Measurements from ENCODE around the gene SPRED2. TPM values are rescaled to one million over a fixed set of nuclear protein-coding genes. Genes with fewer than 3 reads are reported as not detected.
"Not testable (repeated sequence)": the region's sequence is repeated elsewhere in the genome, so short reads cannot be mapped to it uniquely, and the experiment has no call there.

Gene SPRED2
- total and polyA plus RNA-seq, 4 donors, result 10.6 to 38.7 (median 23.8) TPM

DNA sequence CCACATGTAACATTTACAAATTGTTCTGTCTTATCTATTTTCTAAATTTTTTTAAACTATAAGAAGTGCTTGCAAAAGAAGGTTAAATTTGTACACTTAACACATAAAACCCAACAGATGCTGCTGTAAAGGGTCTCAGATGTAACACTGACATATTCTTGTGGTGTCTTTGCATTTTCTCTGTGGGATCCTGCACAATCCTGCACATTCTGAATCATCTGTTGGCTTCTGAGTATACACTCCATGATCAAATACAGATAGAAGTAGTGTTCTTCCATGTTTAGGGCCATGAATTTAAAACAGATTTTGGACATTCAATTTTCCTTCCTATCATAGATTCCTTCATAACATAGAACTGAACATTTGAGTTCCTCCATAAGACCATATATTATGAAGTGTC is 89.0 kb downstream of the SPRED2 start:
- no peak for DNase-seq (ENCODE audit: low read depth in 4 of 6, low spot score in 6 of 6)
- Histone ChIP-seq H3K4me3 (ENCODE audit: low read depth, low read length) (no peak overlapping the region), H3K27ac (ENCODE audit: low read depth, low read length) (no peak overlapping the region), H3K27me3 (ENCODE audit: control insufficient read depth, insufficient read depth, low read length) (no peaks in the 10 kb centered on the region), H3K4me1 (ENCODE audit: control insufficient read depth, insufficient read depth, low read length) (no peaks in the 10 kb centered on the region), H3K9me3 (ENCODE audit: control insufficient read depth, insufficient read depth, low read length) (no peaks in the 10 kb centered on the region), H3K36me3 (ENCODE audit: control insufficient read depth, insufficient read depth, low read length) (peaks cover 5% of the 10 kb centered on the region)

DNA sequence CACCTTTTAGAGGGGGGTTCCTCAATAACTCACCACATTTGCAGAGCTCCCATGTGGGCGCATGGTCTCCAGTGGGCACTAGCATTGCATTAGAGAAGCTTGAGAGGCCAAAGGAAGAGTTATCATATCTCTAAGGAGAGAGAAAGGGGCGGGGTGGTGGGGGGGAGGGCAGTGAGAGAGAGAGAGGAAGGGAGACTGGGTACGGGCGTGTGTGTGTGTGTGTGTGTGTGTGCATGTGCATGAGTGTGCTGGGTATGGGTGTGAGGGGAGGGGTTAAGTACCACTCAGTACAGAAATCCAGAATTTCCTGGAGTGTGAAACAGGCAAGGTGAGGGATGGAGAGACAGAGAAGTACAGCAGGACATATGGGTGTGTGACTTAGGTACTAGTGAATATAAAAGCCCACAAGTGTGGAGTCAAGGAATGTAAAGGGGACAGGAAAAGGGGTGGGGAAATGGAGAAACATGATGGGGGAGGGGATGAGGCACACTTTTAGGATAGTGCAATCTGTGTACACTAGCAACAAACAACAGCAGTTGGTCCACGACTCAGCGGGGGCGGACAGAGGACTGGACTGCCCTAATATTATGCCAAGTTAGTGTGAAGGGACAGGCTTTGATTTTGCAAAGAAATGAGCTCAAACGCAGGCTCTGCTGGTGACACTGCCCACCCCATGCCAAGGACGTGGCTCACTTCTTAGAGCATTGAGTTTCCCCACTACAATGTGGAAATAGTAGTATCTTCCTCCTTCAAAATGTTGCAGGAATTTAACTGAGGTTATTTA is 91.3 kb downstream of the SPRED2 start:
- H3K36me3 ChIP-seq (ENCODE audit: control insufficient read depth, insufficient read depth, low read length), result peaks cover 5% of the 10 kb centered on the region
- no peaks in the 10 kb centered on the region for H3K27me3 ChIP-seq (ENCODE audit: control insufficient read depth, insufficient read depth, low read length)
- no peaks in the 10 kb centered on the region for H3K4me1 ChIP-seq (ENCODE audit: control insufficient read depth, insufficient read depth, low read length)
- H3K9me3 ChIP-seq (ENCODE audit: control insufficient read depth, insufficient read depth, low read length), result peaks cover 2% of the 10 kb centered on the region
- WGBS (ENCODE audit: insufficient coverage), result 91% methylated on average over 6 of the region's 9 CpGs
- no peak for DNase-seq (ENCODE audit: low read depth in 4 of 6, low spot score in 6 of 6)
- H3K4me3 ChIP-seq (ENCODE audit: low read depth, low read length), result no peak overlapping the region
- no peak overlapping the region for H3K27ac ChIP-seq (ENCODE audit: low read depth, low read length)

DNA sequence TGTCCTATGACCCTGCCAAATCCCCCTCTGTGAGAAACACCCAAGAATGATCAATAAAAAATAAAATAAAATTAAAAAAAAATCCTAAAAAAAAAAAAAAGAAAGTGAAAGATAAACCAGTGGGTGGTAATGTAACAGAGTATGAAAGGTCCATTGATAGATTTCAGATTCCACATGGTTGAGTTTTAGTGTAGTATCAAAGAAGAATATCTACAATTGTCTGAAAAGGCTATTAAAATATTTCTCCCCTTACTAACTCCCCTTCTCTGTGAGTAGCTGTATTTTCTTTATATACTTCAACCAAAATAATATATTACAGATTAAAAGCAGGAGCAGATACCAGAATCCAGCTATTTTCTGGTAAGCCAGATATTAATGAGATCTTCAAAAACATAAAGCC is 92.8 kb downstream of the SPRED2 start:
- H3K4me3 ChIP-seq (ENCODE audit: low read depth, low read length), result no peak overlapping the region
- no peaks in the 10 kb centered on the region for H3K27me3 ChIP-seq (ENCODE audit: control insufficient read depth, insufficient read depth, low read length)
- peaks cover 5% of the 10 kb centered on the region for H3K36me3 ChIP-seq (ENCODE audit: control insufficient read depth, insufficient read depth, low read length)
- H3K27ac ChIP-seq (ENCODE audit: low read depth, low read length), result no peak overlapping the region
- DNase-seq (ENCODE audit: low read depth in 4 of 6, low spot score in 6 of 6), result no peak
- no peaks in the 10 kb centered on the region for H3K4me1 ChIP-seq (ENCODE audit: control insufficient read depth, insufficient read depth, low read length)
- H3K9me3 ChIP-seq (ENCODE audit: control insufficient read depth, insufficient read depth, low read length), result peaks cover 2% of the 10 kb centered on the region

- not testable (repeated sequence) for H3K27ac ChIP-seq (ENCODE audit: low read depth, low read length); H3K4me3 ChIP-seq (ENCODE audit: low read depth, low read length); DNase-seq (ENCODE audit: low read depth in 4 of 6, low spot score in 6 of 6); H3K36me3 ChIP-seq (ENCODE audit: control insufficient read depth, insufficient read depth, low read length); H3K27me3 ChIP-seq (ENCODE audit: control insufficient read depth, insufficient read depth, low read length); H3K9me3 ChIP-seq (ENCODE audit: control insufficient read depth, insufficient read depth, low read length); H3K4me1 ChIP-seq (ENCODE audit: control insufficient read depth, insufficient read depth, low read length)
- WGBS (ENCODE audit: insufficient coverage), result 100% methylated on average over 3 of the region's 39 CpGs
Measured at GRCh38 chr2:65338830-65339495, 93.4 kb downstream of the SPRED2 start.

GRCh38 chr2:65337915-65338314 is 94.5 kb downstream of the SPRED2 start:
- H3K27me3 ChIP-seq (ENCODE audit: control insufficient read depth, insufficient read depth, low read length); DNase-seq (ENCODE audit: low read depth in 4 of 6, low spot score in 6 of 6); H3K27ac ChIP-seq (ENCODE audit: low read depth, low read length); H3K9me3 ChIP-seq (ENCODE audit: control insufficient read depth, insufficient read depth, low read length); H3K4me3 ChIP-seq (ENCODE audit: low read depth, low read length); H3K4me1 ChIP-seq (ENCODE audit: control insufficient read depth, insufficient read depth, low read length); H3K36me3 ChIP-seq (ENCODE audit: control insufficient read depth, insufficient read depth, low read length): not testable (repeated sequence)
- no CpG with 5 or more reads among the region's 11 CpGs for WGBS (ENCODE audit: insufficient coverage)

GRCh38 chr2:65334714-65335113 is 97.7 kb downstream of the SPRED2 start:
- peaks cover 2% of the 10 kb centered on the region for H3K9me3 ChIP-seq (ENCODE audit: control insufficient read depth, insufficient read depth, low read length)
- H3K4me3 ChIP-seq (ENCODE audit: low read depth, low read length), result no peak overlapping the region
- no peaks in the 10 kb centered on the region for H3K27me3 ChIP-seq (ENCODE audit: control insufficient read depth, insufficient read depth, low read length)
- no CpG with 5 or more reads among the region's 4 CpGs for WGBS (ENCODE audit: insufficient coverage)
- no peaks in the 10 kb centered on the region for H3K4me1 ChIP-seq (ENCODE audit: control insufficient read depth, insufficient read depth, low read length)
- no peak overlapping the region for H3K27ac ChIP-seq (ENCODE audit: low read depth, low read length)
- peaks cover 3% of the 10 kb centered on the region for H3K36me3 ChIP-seq (ENCODE audit: control insufficient read depth, insufficient read depth, low read length)
- DNase-seq (ENCODE audit: low read depth in 4 of 6, low spot score in 6 of 6), result no peak

GRCh38 chr2:65331336-65332025 is 100.9 kb downstream of the SPRED2 start:
- WGBS (ENCODE audit: insufficient coverage), result 77% methylated on average over 3 of the region's 7 CpGs
- Histone ChIP-seq H3K27ac (ENCODE audit: low read depth, low read length) (no peak overlapping the region), H3K4me3 (ENCODE audit: low read depth, low read length) (no peak overlapping the region), H3K9me3 (ENCODE audit: control insufficient read depth, insufficient read depth, low read length) (no peaks in the 10 kb centered on the region), H3K4me1 (ENCODE audit: control insufficient read depth, insufficient read depth, low read length) (no peaks in the 10 kb centered on the region), H3K36me3 (ENCODE audit: control insufficient read depth, insufficient read depth, low read length) (peaks cover 3% of the 10 kb centered on the region), H3K27me3 (ENCODE audit: control insufficient read depth, insufficient read depth, low read length) (no peaks in the 10 kb centered on the region)
- peak in 1 of 6 donors; percentile 88 for DNase-seq (ENCODE audit: low read depth in 4 of 6, low spot score in 6 of 6)

DNA sequence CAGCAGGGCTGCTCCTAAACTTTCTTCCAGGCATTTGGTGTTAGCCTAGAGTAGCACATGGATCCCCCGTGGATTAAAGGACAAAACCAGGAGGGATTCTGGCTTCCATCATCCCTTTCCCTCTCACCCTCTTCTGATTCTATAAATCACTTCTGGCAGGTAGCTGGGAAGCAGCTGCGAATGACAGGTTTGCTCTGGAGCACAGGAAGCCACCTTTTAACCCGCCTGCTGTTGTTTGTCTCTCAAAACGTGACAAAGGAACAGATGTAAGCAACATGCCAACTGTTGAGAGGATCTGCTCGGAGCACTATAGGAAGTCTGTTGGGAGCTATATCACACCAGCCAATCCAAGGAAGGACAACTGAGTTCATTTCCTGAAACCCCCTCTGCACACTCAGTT is 102.9 kb downstream of the SPRED2 start:
- Histone ChIP-seq H3K36me3 (ENCODE audit: control insufficient read depth, insufficient read depth, low read length) (peaks cover 3% of the 10 kb centered on the region), H3K4me3 (ENCODE audit: low read depth, low read length) (no peak overlapping the region), H3K27me3 (ENCODE audit: control insufficient read depth, insufficient read depth, low read length) (no peaks in the 10 kb centered on the region), H3K27ac (ENCODE audit: low read depth, low read length) (no peak overlapping the region), H3K4me1 (ENCODE audit: control insufficient read depth, insufficient read depth, low read length) (no peaks in the 10 kb centered on the region), H3K9me3 (ENCODE audit: control insufficient read depth, insufficient read depth, low read length) (no peaks in the 10 kb centered on the region)
- WGBS (ENCODE audit: insufficient coverage), result 50% methylated on average over 5 of the region's 5 CpGs
- DNase-seq (ENCODE audit: low read depth in 4 of 6, low spot score in 6 of 6), result peak in 1 of 6 donors; percentile 20

DNA sequence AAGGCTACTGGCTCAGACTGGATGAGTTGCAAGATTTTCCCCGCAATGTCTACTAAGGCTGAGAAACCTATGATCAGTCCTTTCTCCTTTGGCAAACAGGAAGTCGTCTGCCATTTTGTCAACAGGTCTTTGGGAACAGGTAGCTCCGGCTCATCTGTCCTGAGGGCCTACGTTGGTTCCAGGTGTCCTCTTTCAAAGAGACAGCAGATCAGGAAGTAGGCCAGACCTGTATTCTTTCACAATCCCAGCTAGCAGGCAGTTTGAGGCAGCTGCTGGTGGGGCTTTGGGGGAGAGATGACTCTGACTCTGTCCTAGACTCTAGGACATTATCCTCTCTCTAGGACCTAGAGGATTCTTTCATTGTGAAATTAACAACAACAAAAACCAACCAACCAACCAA is 106.1 kb downstream of the SPRED2 start:
- no peaks in the 10 kb centered on the region for H3K27me3 ChIP-seq (ENCODE audit: control insufficient read depth, insufficient read depth, low read length)

More for the DNA sequence above, 106.1 kb downstream of the SPRED2 start:
- no peak overlapping the region for H3K4me3 ChIP-seq (ENCODE audit: low read depth, low read length)
- no peaks in the 10 kb centered on the region for H3K36me3 ChIP-seq (ENCODE audit: control insufficient read depth, insufficient read depth, low read length)
- 97% methylated on average over 4 of the region's 4 CpGs for WGBS (ENCODE audit: insufficient coverage)
- H3K27ac ChIP-seq (ENCODE audit: low read depth, low read length), result no peak overlapping the region
- no peaks in the 10 kb centered on the region for H3K4me1 ChIP-seq (ENCODE audit: control insufficient read depth, insufficient read depth, low read length)
- H3K9me3 ChIP-seq (ENCODE audit: control insufficient read depth, insufficient read depth, low read length), result no peaks in the 10 kb centered on the region
- DNase-seq (ENCODE audit: low read depth in 4 of 6, low spot score in 6 of 6), result no peak
